DOHH2 (cell line): ENCODE measurements around the gene SGMS2.

Experiments
- EZH2phosphoT487 ChIP-seq: fragments of 200-600 bp; sonication (generic); IDR thresholded peaks from 2 replicates; pipeline ENCODE4 v1.6.1; 2017; ENCODE audit warnings: borderline replicate concordance, mild to moderate bottlenecking, antibody characterized with exemption, low read length, moderate library complexity, mixed read lengths
- TF ChIP-seq, protein P1 (sequence below): fragments of 200-600 bp; sonication (generic); IDR thresholded peaks from one replicate; pipeline ENCODE4 v1.5.1; 2014; ENCODE audit warnings: antibody characterized with exemption, mild to moderate bottlenecking, low read depth, low read length; ENCODE audit not compliant: poor library complexity, severe bottlenecking

DNA sequence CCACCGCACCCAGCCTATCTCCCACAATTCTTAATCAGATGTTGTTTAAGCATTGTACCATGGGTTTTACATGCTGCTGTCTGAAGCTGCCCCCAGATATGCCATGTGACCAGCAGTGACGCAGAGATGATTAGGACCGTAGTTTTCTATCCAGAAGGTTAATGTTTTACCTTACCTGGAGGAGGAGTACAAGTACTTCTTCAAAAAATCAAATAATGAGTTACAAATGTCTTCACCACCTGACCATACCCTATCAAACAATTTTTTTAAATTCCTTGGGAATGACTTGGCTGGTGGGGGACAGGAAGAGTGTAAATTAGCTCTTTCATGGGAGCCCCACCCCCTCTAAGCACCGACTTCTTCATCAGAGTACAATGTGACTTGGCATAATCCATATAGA lies 16.2 kb upstream of the SGMS2 start:
- TF ChIP-seq, protein P1, sequence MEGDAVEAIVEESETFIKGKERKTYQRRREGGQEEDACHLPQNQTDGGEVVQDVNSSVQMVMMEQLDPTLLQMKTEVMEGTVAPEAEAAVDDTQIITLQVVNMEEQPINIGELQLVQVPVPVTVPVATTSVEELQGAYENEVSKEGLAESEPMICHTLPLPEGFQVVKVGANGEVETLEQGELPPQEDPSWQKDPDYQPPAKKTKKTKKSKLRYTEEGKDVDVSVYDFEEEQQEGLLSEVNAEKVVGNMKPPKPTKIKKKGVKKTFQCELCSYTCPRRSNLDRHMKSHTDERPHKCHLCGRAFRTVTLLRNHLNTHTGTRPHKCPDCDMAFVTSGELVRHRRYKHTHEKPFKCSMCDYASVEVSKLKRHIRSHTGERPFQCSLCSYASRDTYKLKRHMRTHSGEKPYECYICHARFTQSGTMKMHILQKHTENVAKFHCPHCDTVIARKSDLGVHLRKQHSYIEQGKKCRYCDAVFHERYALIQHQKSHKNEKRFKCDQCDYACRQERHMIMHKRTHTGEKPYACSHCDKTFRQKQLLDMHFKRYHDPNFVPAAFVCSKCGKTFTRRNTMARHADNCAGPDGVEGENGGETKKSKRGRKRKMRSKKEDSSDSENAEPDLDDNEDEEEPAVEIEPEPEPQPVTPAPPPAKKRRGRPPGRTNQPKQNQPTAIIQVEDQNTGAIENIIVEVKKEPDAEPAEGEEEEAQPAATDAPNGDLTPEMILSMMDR = no peak
- TF ChIP-seq EZH2phosphoT487 = no peak
